Natural killer cell (primary cell): ENCODE measurements around the gene KHDRBS2. TPM values are rescaled to one million over a fixed set of nuclear protein-coding genes. Genes with fewer than 3 reads are reported as not detected.

Experiments
- ATAC-seq, 3 donors: fragments of 150-1000 bp in 2 of 3; fragments of 200-7000 bp in 1 of 3; cut with Tn5 transposase; 1 replicate in 1 of 3; 2 replicates in 2 of 3; pipeline ENCODE4 v1.10.0; 2021; ENCODE audit warnings: mild to moderate bottlenecking in 2 of 3, moderate library complexity in 2 of 3
- DNase-seq, 2 donors: peaks; one replicate each; pipeline versions ENCODE4 v3.0.0 to v3.0.0-alpha.2; 2013 to 2021; ENCODE audit warnings: mixed read lengths in 1 of 2
- H3K27ac ChIP-seq: one replicate; pipeline ENCODE4 v1.5.1; 2013; ENCODE audit warnings: mild to moderate bottlenecking, low read length
- H3K27me3 ChIP-seq: one replicate; pipeline ENCODE4 v1.6.1; 2013; ENCODE audit warnings: low read length; ENCODE audit not compliant: control insufficient read depth, insufficient read depth
- H3K36me3 ChIP-seq: one replicate; pipeline ENCODE4 v1.6.1; 2013; ENCODE audit warnings: low read length; ENCODE audit not compliant: control insufficient read depth, insufficient read depth
- H3K4me1 ChIP-seq: one replicate; pipeline ENCODE4 v1.6.1; 2013; ENCODE audit warnings: low read length; ENCODE audit not compliant: control insufficient read depth, insufficient read depth
- H3K4me3 ChIP-seq: one replicate; pipeline ENCODE4 v1.5.1; 2013; ENCODE audit warnings: low read length
- H3K9me3 ChIP-seq: one replicate; pipeline ENCODE4 v1.6.1; 2013; ENCODE audit warnings: low read length; ENCODE audit not compliant: control insufficient read depth, insufficient read depth
- H3K27ac Mint-ChIP-seq, 2 donors: one replicate each; pipeline ENCODE4 v1.8.0; 2022; ENCODE audit warnings: mild to moderate bottlenecking in 2 of 2, mixed read lengths in 2 of 2, moderate library complexity in 1 of 2
- H3K27me3 Mint-ChIP-seq, 2 donors: one replicate each; pipeline ENCODE4 v1.8.0; 2022; ENCODE audit warnings: low read depth in 2 of 2, mixed read lengths in 2 of 2
- H3K36me3 Mint-ChIP-seq: one replicate; pipeline ENCODE4 v1.8.0; 2022; ENCODE audit warnings: mixed read lengths
- H3K4me1 Mint-ChIP-seq, 2 donors: one replicate each; pipeline ENCODE4 v1.8.0; 2022; ENCODE audit warnings: mixed read lengths in 2 of 2
- H3K4me3 Mint-ChIP-seq: one replicate; pipeline ENCODE4 v1.8.0; 2022; ENCODE audit warnings: mild to moderate bottlenecking, moderate library complexity, mixed read lengths
- H3K9me3 Mint-ChIP-seq, 2 donors: one replicate each; pipeline ENCODE4 v1.8.0; 2022; ENCODE audit warnings: mixed read lengths in 2 of 2
- CTCF ChIP-seq: fragments of 200-600 bp; IDR thresholded peaks from one replicate; pipeline ENCODE4 v1.8.0; 2022; ENCODE audit warnings: antibody characterized with exemption
- WGBS: methylation state at CpG from one replicate; pipeline ENCODE4 v1.1.7; 2013; ENCODE audit warnings: missing lambda C conversion rate; ENCODE audit not compliant: insufficient coverage; 5-methylcytosine and 5-hydroxymethylcytosine counted together
- intact Hi-C: fragments of 100-400 bp; cut with micrococcal nuclease; formaldehyde crosslinking; loops from one replicate; pipeline ENCODE4 v1.14.2; 2022
- total RNA-seq, 4 donors: library from RNA; stranded (reverse); fragments of 120-200 nt in 1 of 4; gene quantifications; one replicate each; pipeline versions ENCODE4 v1.2.3 to v1.2.4, GENCODE V29; 2013 to 2022

The KHDRBS2 gene
- total RNA-seq, 3 donors from 2014 or later (not counting 1 experiment from before 2014, with no cell fraction given) = 0.15 to 0.26 TPM; not detected in 1

GRCh38 chr6:61977947-61978346 is 308.1 kb downstream of the KHDRBS2 start:
- no peak overlapping the region for H3K27ac Mint-ChIP-seq
- ATAC-seq = no peak
- H3K27me3 ChIP-seq = no peaks in the 10 kb centered on the region
- no peaks in the 10 kb centered on the region for H3K36me3 ChIP-seq
- H3K4me3 ChIP-seq = no peak overlapping the region
- no peak overlapping the region for H3K4me3 Mint-ChIP-seq
- H3K9me3 Mint-ChIP-seq = peaks cover 2 to 7% of the 10 kb centered on the region in 2 donors
- no peaks in the 10 kb centered on the region for H3K27me3 Mint-ChIP-seq
- no peak overlapping the region for H3K27ac ChIP-seq
- no peaks in the 10 kb centered on the region for H3K4me1 Mint-ChIP-seq
- no peak for TF ChIP-seq CTCF
- intact Hi-C loops = no loop called here
- H3K4me1 ChIP-seq = no peaks in the 10 kb centered on the region
- 70% methylated on average over 1 of the region's 1 CpG for WGBS
- H3K9me3 ChIP-seq = no peaks in the 10 kb centered on the region
- DNase-seq = no peak
- H3K36me3 Mint-ChIP-seq = peaks cover 6% of the 10 kb centered on the region

- Histone ChIP-seq H3K4me3 (no peak overlapping the region), H3K27me3 (no peaks in the 10 kb centered on the region), H3K4me1 (no peaks in the 10 kb centered on the region), H3K36me3 (no peaks in the 10 kb centered on the region), H3K9me3 (no peaks in the 10 kb centered on the region), H3K27ac (no peak overlapping the region)
- Mint-ChIP-seq H3K9me3 (peaks cover 4 to 7% of the 10 kb centered on the region in 2 donors), H3K27ac (no peak overlapping the region), H3K4me3 (no peak overlapping the region), H3K27me3 (no peaks in the 10 kb centered on the region), H3K4me1 (no peaks in the 10 kb centered on the region), H3K36me3 (peaks cover 6% of the 10 kb centered on the region)
- intact Hi-C loops = no loop called here
- DNase-seq (no peak), ATAC-seq (no peak)
- no peak for TF ChIP-seq CTCF
- 84% methylated on average over 1 of the region's 1 CpG for WGBS
Observed at GRCh38 chr6:61977099-61977498, 308.9 kb downstream of the KHDRBS2 start.

GRCh38 chr6:61959196-61959595 is 326.8 kb downstream of the KHDRBS2 start:
- H3K27me3 Mint-ChIP-seq = no peaks in the 10 kb centered on the region
- no peak overlapping the region for H3K27ac ChIP-seq
- H3K4me3 ChIP-seq = no peak overlapping the region
- no peak overlapping the region for H3K4me3 Mint-ChIP-seq
- H3K9me3 ChIP-seq = peaks cover 8% of the 10 kb centered on the region
- WGBS = no CpG with 5 or more reads among the region's 2 CpGs
- H3K27ac Mint-ChIP-seq = no peak overlapping the region
- H3K4me1 Mint-ChIP-seq = no peaks in the 10 kb centered on the region
- intact Hi-C loops = no loop called here
- H3K4me1 ChIP-seq = no peaks in the 10 kb centered on the region
- ATAC-seq (no peak), DNase-seq (no peak)
- no peaks in the 10 kb centered on the region for H3K36me3 ChIP-seq
- TF ChIP-seq CTCF = no peak
- H3K9me3 Mint-ChIP-seq = peaks cover 21 to 23% of the 10 kb centered on the region in 2 donors
- H3K36me3 Mint-ChIP-seq = peaks cover 15% of the 10 kb centered on the region
- no peaks in the 10 kb centered on the region for H3K27me3 ChIP-seq

- Histone ChIP-seq H3K9me3 (peaks cover 8% of the 10 kb centered on the region), H3K27ac (no peak overlapping the region), H3K36me3 (no peaks in the 10 kb centered on the region), H3K4me1 (no peaks in the 10 kb centered on the region), H3K27me3 (no peaks in the 10 kb centered on the region), H3K4me3 (no peak overlapping the region)
- no peak overlapping the region for H3K4me3 Mint-ChIP-seq
- no peak for TF ChIP-seq CTCF
- H3K27me3 Mint-ChIP-seq = no peaks in the 10 kb centered on the region
- peaks cover 21 to 25% of the 10 kb centered on the region in 2 donors for H3K9me3 Mint-ChIP-seq
- H3K27ac Mint-ChIP-seq = no peak overlapping the region
- no peak for DNase-seq
- no peaks in the 10 kb centered on the region for H3K4me1 Mint-ChIP-seq
- intact Hi-C loops = no loop called here
- ATAC-seq = no peak
- peaks cover 13% of the 10 kb centered on the region for H3K36me3 Mint-ChIP-seq
Observed at GRCh38 chr6:61953851-61954250, 332.2 kb downstream of the KHDRBS2 start.
